K562 (cell line): ENCODE results near the gene LRRFIP2. TPM values are rescaled to one million over a fixed set of nuclear protein-coding genes. Genes with fewer than 3 reads are reported as not detected.

ENCODE experiments used
- BCLAF1 ChIP-seq, 2 experiments: fragments of 450-650 bp in 1 of 2; IDR thresholded peaks; 2 replicates each; pipeline ENCODE4 v1.6.1; 2011 to 2017; ENCODE audit warnings: low read depth in 2 of 2, antibody characterized with exemption in 1 of 2, borderline replicate concordance in 1 of 2, low read length in 1 of 2, mild to moderate bottlenecking in 1 of 2, mixed read lengths in 1 of 2; ENCODE audit not compliant: control insufficient read depth in 1 of 2
- ETV1 ChIP-seq: fragments of 450-650 bp; conservative IDR thresholded peaks from 2 replicates; pipeline ENCODE4 v1.6.1; 2016; ENCODE audit warnings: missing genetic modification characterization, control low read depth, low read depth, missing compliant biosample characterization
- GATAD2B ChIP-seq: fragments of 450-650 bp; IDR thresholded peaks from 2 replicates; pipeline ENCODE4 v1.6.1; 2017; ENCODE audit warnings: mild to moderate bottlenecking, borderline replicate concordance
- HMBOX1 ChIP-seq: sonication (generic); IDR thresholded peaks from 2 replicates; pipeline ENCODE4 v1.6.1; 2016
- KAT7 ChIP-seq: sonication (generic); formaldehyde crosslinking; IDR thresholded peaks from 2 replicates; pipeline ENCODE4 v1.8.0; 2022; ENCODE audit warnings: missing genetic modification reagents, mild to moderate bottlenecking, borderline replicate concordance
- LCOR ChIP-seq: sonication (generic); formaldehyde crosslinking; IDR thresholded peaks from 2 replicates; pipeline ENCODE4 v1.8.0; 2022; ENCODE audit warnings: mild to moderate bottlenecking, missing genetic modification reagents
- MAFK ChIP-seq: IDR thresholded peaks from 2 replicates; pipeline ENCODE4 v1.6.1; 2011; ENCODE audit warnings: low read length, improper control_type of control experiment
- PHB ChIP-seq: fragments of 250-450 bp; sonication (Bioruptor Pico); IDR thresholded peaks from 2 replicates; pipeline ENCODE4 v1.5.0; 2021
- RBM15 ChIP-seq: fragments of 200-400 bp; formaldehyde crosslinking; IDR thresholded peaks from 2 replicates; pipeline ENCODE4 v1.6.1; 2018; ENCODE audit warnings: mild to moderate bottlenecking, low read length, moderate library complexity; ENCODE audit not compliant: insufficient read depth
- SMAD1 ChIP-seq: fragments of 150-350 bp; IDR thresholded peaks from 2 replicates; pipeline ENCODE4 v1.6.1; 2014; ENCODE audit warnings: low read length, low read depth; ENCODE audit not compliant: partially characterized antibody
- SMARCA4 ChIP-seq: fragments of 450-650 bp; IDR thresholded peaks from 2 replicates; pipeline ENCODE4 v1.6.1; 2016
- TCF3 ChIP-seq: sonication (generic); formaldehyde crosslinking; IDR thresholded peaks from 2 replicates; pipeline ENCODE4 v1.4.0; 2020; ENCODE audit warnings: mild to moderate bottlenecking, missing genetic modification reagents
- ZFP36 ChIP-seq: fragments of 150-350 bp; IDR thresholded peaks from 2 replicates; pipeline ENCODE4 v1.6.1; 2018; ENCODE audit warnings: low read length, low read depth; ENCODE audit not compliant: partially characterized antibody
- ZNF165 ChIP-seq: fragments of 250-450 bp; sonication (Bioruptor Pico); IDR thresholded peaks from 2 replicates; pipeline ENCODE4 v1.4.0; 2020; ENCODE audit warnings: borderline replicate concordance
- ZNF184 ChIP-seq: sonication (generic); formaldehyde crosslinking; IDR thresholded peaks from 2 replicates; pipeline ENCODE4 v1.5.0; 2020; ENCODE audit warnings: missing genetic modification reagents
- ZNF282 ChIP-seq: sonication (generic); formaldehyde crosslinking; IDR thresholded peaks from 2 replicates; pipeline ENCODE4 v1.8.1; 2023; ENCODE audit warnings: missing genetic modification reagents
- ZNF395 ChIP-seq: fragments of 200-800 bp; sonication (Bioruptor generic); IDR thresholded peaks from 2 replicates; pipeline ENCODE4 v1.6.1; 2017; ENCODE audit warnings: missing genetic modification characterization, missing compliant biosample characterization
- ZNF592 ChIP-seq: fragments of 450-650 bp; IDR thresholded peaks from 2 replicates; pipeline ENCODE4 v1.6.1; 2017; ENCODE audit warnings: antibody characterized with exemption, mild to moderate bottlenecking
- polyA plus RNA-seq, 8 experiments: library from polyadenylated mRNA; depleted of rRNA in 4 of 8; stranded (reverse) in 5 of 8; unstranded in 3 of 8; fragments of >200 nt; fragmentation: Nextera tagmentation in 2 of 8; fragmentation: Illumina TruSeq in 1 of 8; extraction: Ambion mirVana in 2 of 8; extraction: Trizol in 1 of 8; gene quantifications; 2 replicates each; pipeline versions ENCODE4 v1.2.1 to v1.2.3, GENCODE V29; 2011 to 2014; ENCODE audit warnings: inconsistent platforms in 1 of 8, missing spikeins in 1 of 8
- total RNA-seq, 7 experiments: library from RNA; depleted of rRNA in 6 of 7; stranded (reverse); fragments of >200 nt in 6 of 7; fragmentation: Illumina TruSeq in 2 of 7; extraction: Trizol in 2 of 7; gene quantifications; 2 replicates each; pipeline versions ENCODE4 v1.2.1 to v1.2.3, GENCODE V29; 2011 to 2021; ENCODE audit warnings: low replicate concordance in 1 of 7

Gene LRRFIP2
- total and polyA plus RNA-seq, 9 of the 15 experiments (the other 6 are each of a cell fraction or from before 2014, with no cell fraction given): 9.9 to 53.9 (median 42.7) TPM

- TF ChIP-seq BCLAF1 (IDR thresholded peaks at IDR 0.05; ENCODE audit: borderline replicate concordance in 1 of 2, control insufficient read depth in 1 of 2, low read depth in 2 of 2, low read length in 1 of 2): no peak
- no peak for TF ChIP-seq PHB (CRISPR knock-in tag)
- TF ChIP-seq KAT7: no peak
- TF ChIP-seq RBM15: no peak
- peak; percentile 77 for TF ChIP-seq TCF3 (CRISPR knock-in tag)
- TF ChIP-seq ZNF184 (CRISPR knock-in tag): no peak
- TF ChIP-seq ZNF592: no peak
- TF ChIP-seq LCOR (CRISPR knock-in tag): no peak
- no peak for TF ChIP-seq GATAD2B
- peak; percentile 42 for TF ChIP-seq SMAD1
- TF ChIP-seq ZNF282 (CRISPR knock-in tag): no peak
- no peak for TF ChIP-seq MAFK
- TF ChIP-seq ETV1 (tag): no peak
- no peak for TF ChIP-seq ZNF395
- no peak for TF ChIP-seq ZNF165 (CRISPR knock-in tag)
- TF ChIP-seq ZFP36: peak; percentile 40
- TF ChIP-seq SMARCA4: peak; percentile 48; the same call in 1 of the 2 replicates
- no peak for TF ChIP-seq HMBOX1
Observed at GRCh38 chr3:37028329-37028728, 146.1 kb downstream of the LRRFIP2 start (continued).
